Fibroblast of lung (primary cell): ENCODE measurements around the gene DEFB131B. TPM values are rescaled to one million over a fixed set of nuclear protein-coding genes. Genes with fewer than 3 reads are reported as not detected.
"Not testable (repeated sequence)": the region's sequence is repeated elsewhere in the genome, so short reads cannot be mapped to it uniquely, and the experiment has no call there.

ENCODE experiments used
- DNase-seq, 2 donors: peaks; one replicate each; pipeline versions ENCODE4 v3.0.0 to v3.0.0-alpha.2; 2010; ENCODE audit warnings: low read depth in 2 of 2
- H2AFZ ChIP-seq: 2 replicates; pipeline ENCODE4 v1.5.1; 2012; ENCODE audit warnings: low read length, control low read depth, inconsistent platforms
- H3K27ac ChIP-seq: 2 replicates; pipeline ENCODE4 v1.5.1; 2011; ENCODE audit warnings: low read length, control low read depth; ENCODE audit not compliant: insufficient read depth
- H3K27me3 ChIP-seq: 2 replicates; pipeline ENCODE4 v1.5.1; 2011; ENCODE audit warnings: mild to moderate bottlenecking, low read length; ENCODE audit not compliant: control insufficient read depth, insufficient read depth
- H3K36me3 ChIP-seq: 2 replicates; pipeline ENCODE4 v1.5.1; 2011; ENCODE audit warnings: low read length; ENCODE audit not compliant: control insufficient read depth, insufficient read depth
- H3K4me1 ChIP-seq: 2 replicates; pipeline ENCODE4 v1.5.1; 2011; ENCODE audit warnings: low read length; ENCODE audit not compliant: control insufficient read depth, insufficient read depth; ENCODE audit errors: extremely low read depth
- H3K4me2 ChIP-seq: 2 replicates; pipeline ENCODE4 v1.5.1; 2011; ENCODE audit warnings: low read length, control low read depth; ENCODE audit not compliant: insufficient read depth; ENCODE audit errors: extremely low read depth
- H3K4me3 ChIP-seq, 4 experiments: fragments of 200-600 bp in 1 of 4; sonication (generic) in 1 of 4; replicated peaks in 1 of 4; 2 replicates each; pipeline ENCODE4 v1.5.1; 2011 to 2016; ENCODE audit warnings: low read length in 4 of 4, low read depth in 3 of 4, mild to moderate bottlenecking in 3 of 4, control low read depth in 2 of 4, inconsistent platforms in 1 of 4, mixed read lengths in 1 of 4; ENCODE audit not compliant: insufficient read depth in 1 of 4; ENCODE audit errors: control extremely low read depth in 1 of 4
- H3K79me2 ChIP-seq: 2 replicates; pipeline ENCODE4 v1.5.1; 2012; ENCODE audit warnings: mild to moderate bottlenecking, low read length, inconsistent platforms; ENCODE audit not compliant: control insufficient read depth, insufficient read depth
- H3K9ac ChIP-seq: 2 replicates; pipeline ENCODE4 v1.5.1; 2011; ENCODE audit warnings: mild to moderate bottlenecking, low read length, control low read depth; ENCODE audit not compliant: insufficient read depth
- H3K9me3 ChIP-seq: 2 replicates; pipeline ENCODE4 v1.5.1; 2012; ENCODE audit warnings: low read depth, low read length; ENCODE audit not compliant: control insufficient read depth, insufficient read depth
- H4K20me1 ChIP-seq: 2 replicates; pipeline ENCODE4 v1.5.1; 2011; ENCODE audit warnings: low read length; ENCODE audit not compliant: control insufficient read depth, insufficient read depth; ENCODE audit errors: extremely low read depth
- polyA minus RNA-seq: library from RNA; depleted of rRNA, polyadenylated mRNA; stranded (reverse); fragments of >200 nt; gene quantifications from 2 replicates; pipeline ENCODE4 v1.2.3, GENCODE V29; 2011; ENCODE audit warnings: low replicate concordance
- polyA plus RNA-seq, 2 donors: library from polyadenylated mRNA; depleted of rRNA in 1 of 2; stranded (reverse) in 1 of 2; unstranded in 1 of 2; fragments of >200 nt; gene quantifications; 2 replicates each; pipeline ENCODE4 v1.2.1, GENCODE V29; 2011 to 2012; ENCODE audit warnings: missing spikeins in 1 of 2
- total RNA-seq: library from RNA; depleted of rRNA; stranded (reverse); fragments of >200 nt; gene quantifications from 2 replicates; pipeline ENCODE4 v1.2.1, GENCODE V29; 2014

DEFB131B gene, protein sequence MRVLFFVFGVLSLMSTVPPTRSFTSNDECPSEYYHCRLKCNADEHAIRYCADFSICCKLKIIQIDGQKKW
- not detected in 2 replicates for total RNA-seq
- not detected in 2 replicates for polyA plus RNA-seq
- not detected in 2 replicates for polyA plus RNA-seq (2012)
- polyA minus RNA-seq = not detected in 2 replicates

GRCh38 chr11:71878059-71878458 is at the start of gene DEFB131B:
Gene DEFB131B, plus strand, starts transcription at chr11:71878453. Its CDS starts 0 bp downstream, at chr11:71878453.
- H3K4me3 ChIP-seq, DNase-seq, H3K36me3 ChIP-seq, H3K4me1 ChIP-seq, H3K9ac ChIP-seq, H3K4me2 ChIP-seq, H3K79me2 ChIP-seq, H3K9me3 ChIP-seq, H4K20me1 ChIP-seq, H3K27me3 ChIP-seq, H2AFZ ChIP-seq, H3K27ac ChIP-seq: not testable (repeated sequence)

- H3K4me1 ChIP-seq, H3K9me3 ChIP-seq, H3K4me3 ChIP-seq, H3K4me2 ChIP-seq, H2AFZ ChIP-seq, H3K27me3 ChIP-seq, H3K9ac ChIP-seq, H3K79me2 ChIP-seq, H4K20me1 ChIP-seq, H3K36me3 ChIP-seq, H3K27ac ChIP-seq, DNase-seq: not testable (repeated sequence)
Observed at GRCh38 chr11:71829247-71829646, 49.0 kb upstream of the DEFB131B start.

GRCh38 chr11:71829686-71830085 is 48.6 kb upstream of the DEFB131B start:
- H3K9ac ChIP-seq, H3K36me3 ChIP-seq, H3K4me2 ChIP-seq: not testable (repeated sequence)

GRCh38 chr11:71832811-71833210 is 45.4 kb upstream of the DEFB131B start, which contains the start of gene DEFB108B:
Gene DEFB108B, plus strand, starts transcription at chr11:71833200. Its CDS starts 0 bp downstream, at chr11:71833200.
- DNase-seq, H3K9ac ChIP-seq, H3K27ac ChIP-seq, H4K20me1 ChIP-seq, H3K27me3 ChIP-seq, H3K4me1 ChIP-seq, H3K9me3 ChIP-seq, H3K4me3 ChIP-seq, H3K36me3 ChIP-seq, H3K79me2 ChIP-seq, H3K4me2 ChIP-seq, H2AFZ ChIP-seq: not testable (repeated sequence)

More at GRCh38 chr11:71829686-71830085, 48.6 kb upstream of the DEFB131B start:
- H3K79me2 ChIP-seq, H4K20me1 ChIP-seq, H3K9me3 ChIP-seq, H3K4me1 ChIP-seq, DNase-seq, H3K4me3 ChIP-seq, H3K27me3 ChIP-seq, H3K27ac ChIP-seq, H2AFZ ChIP-seq: not testable (repeated sequence)

DNA sequence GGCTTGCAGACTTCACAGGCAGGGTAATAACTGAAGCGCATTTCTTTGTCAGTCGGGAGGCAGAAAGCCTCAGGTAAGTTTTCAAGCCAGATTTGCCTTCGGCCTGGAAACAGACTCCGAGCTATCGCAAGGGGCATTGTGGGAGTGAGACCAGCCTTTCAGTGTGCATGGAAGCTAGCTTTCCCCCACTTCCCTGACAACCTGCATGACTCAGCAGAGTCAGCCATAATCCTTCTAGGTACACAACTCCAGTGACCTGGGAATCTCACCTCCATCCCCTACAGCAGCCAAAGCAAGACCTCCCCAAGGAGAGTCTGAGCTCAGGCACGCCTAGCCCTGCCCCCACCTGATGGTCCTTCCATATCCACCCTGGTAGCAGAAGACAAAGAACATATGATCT is 35.5 kb upstream of the DEFB131B start:
- not testable (repeated sequence) for DNase-seq, H3K27me3 ChIP-seq, H3K4me3 ChIP-seq, H3K9me3 ChIP-seq, H3K36me3 ChIP-seq, H4K20me1 ChIP-seq, H3K4me1 ChIP-seq, H3K9ac ChIP-seq, H2AFZ ChIP-seq, H3K4me2 ChIP-seq, H3K27ac ChIP-seq, H3K79me2 ChIP-seq

- H3K27me3 ChIP-seq, H3K27ac ChIP-seq, H3K36me3 ChIP-seq, H3K4me2 ChIP-seq, H4K20me1 ChIP-seq, H2AFZ ChIP-seq, H3K4me3 ChIP-seq, H3K4me1 ChIP-seq, DNase-seq, H3K9ac ChIP-seq, H3K9me3 ChIP-seq, H3K79me2 ChIP-seq: not testable (repeated sequence)
Observed at GRCh38 chr11:71843355-71843754, 34.9 kb upstream of the DEFB131B start.
